HFFc6 (cell line): ENCODE measurements around the gene KCTD21. TPM values are rescaled to one million over a fixed set of nuclear protein-coding genes. Genes with fewer than 3 reads are reported as not detected.

Experiments
- DNase-seq: peaks from one replicate; pipeline ENCODE4 v3.0.0-alpha.2; 2018
- H3K27ac Mint-ChIP-seq: 2 replicates; pipeline ENCODE4 v1.8.0; 2020; ENCODE audit warnings: mild to moderate bottlenecking, mixed read lengths
- H3K27me3 Mint-ChIP-seq: 2 replicates; pipeline ENCODE4 v1.8.0; 2021; ENCODE audit warnings: mild to moderate bottlenecking, moderate library complexity, mixed read lengths; ENCODE audit not compliant: insufficient read depth
- H3K36me3 Mint-ChIP-seq: 2 replicates; pipeline ENCODE4 v1.8.0; 2021; ENCODE audit warnings: low read depth, mixed read lengths
- H3K4me1 Mint-ChIP-seq: 2 replicates; pipeline ENCODE4 v1.8.0; 2020; ENCODE audit warnings: low read depth, mixed read lengths
- H3K4me3 Mint-ChIP-seq: 2 replicates; pipeline ENCODE4 v1.8.0; 2020; ENCODE audit warnings: mild to moderate bottlenecking, moderate library complexity, mixed read lengths
- H3K9me3 Mint-ChIP-seq: 2 replicates; pipeline ENCODE4 v1.8.0; 2020; ENCODE audit warnings: mild to moderate bottlenecking, mixed read lengths
- total RNA-seq, 6 experiments: library from RNA; stranded (reverse); fragmentation: NEBNext Ultra II Directional; extraction: Animal tissue kit (Norgen Biotek cat#: 25700); gene quantifications; 2 replicates in 1 of 6; 3 replicates in 5 of 6; pipeline ENCODE4 v1.2.3, GENCODE V29; 2021
- TF ChIP-seq, protein P1 (sequence below): fragments of 200-600 bp; sonication (generic); IDR thresholded peaks from 2 replicates; pipeline ENCODE4 v1.5.0; 2021; ENCODE audit warnings: antibody characterized with exemption, mild to moderate bottlenecking

The KCTD21 gene
- total RNA-seq, 6 experiments from 2014 or later: 10.4 to 15.7 (median 12.6) TPM

DNA sequence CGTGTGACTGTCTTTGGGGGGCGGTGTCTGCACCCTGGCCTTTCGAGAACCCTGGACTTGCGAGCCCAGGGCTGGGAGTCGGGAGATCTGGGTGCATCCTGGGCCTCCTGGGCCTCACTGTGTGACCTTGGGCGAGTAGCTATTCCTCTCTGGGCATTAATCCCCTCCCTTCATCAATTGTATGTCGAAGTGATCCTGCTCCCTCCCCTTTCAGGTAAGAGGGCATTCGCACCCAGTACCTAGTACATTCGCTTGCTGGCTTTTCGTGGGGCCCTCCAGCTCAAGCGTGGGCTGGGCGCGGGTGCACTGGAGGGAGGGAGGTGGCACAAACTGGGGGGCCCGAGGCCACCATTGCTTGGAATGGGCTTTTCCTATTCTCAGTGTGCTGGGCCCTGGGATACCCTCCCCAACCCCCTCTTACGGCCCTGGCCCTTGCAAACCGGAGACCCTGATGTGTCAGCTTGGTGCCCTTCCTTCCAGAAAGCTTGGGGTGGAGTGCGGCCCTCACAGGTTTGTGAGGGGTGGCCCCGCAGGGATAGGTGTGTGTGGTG is 823 bp upstream of the KCTD21 start:
- Mint-ChIP-seq H3K27ac (peak overlapping the region; percentile 83), H3K36me3 (peaks cover 13% of the 10 kb centered on the region; the same call in 1 of the 2 replicates), H3K27me3 (no peaks in the 10 kb centered on the region), H3K9me3 (no peaks in the 10 kb centered on the region), H3K4me3 (peak overlapping the region; percentile 96), H3K4me1 (peaks cover 63% of the 10 kb centered on the region)
- TF ChIP-seq, protein P1, sequence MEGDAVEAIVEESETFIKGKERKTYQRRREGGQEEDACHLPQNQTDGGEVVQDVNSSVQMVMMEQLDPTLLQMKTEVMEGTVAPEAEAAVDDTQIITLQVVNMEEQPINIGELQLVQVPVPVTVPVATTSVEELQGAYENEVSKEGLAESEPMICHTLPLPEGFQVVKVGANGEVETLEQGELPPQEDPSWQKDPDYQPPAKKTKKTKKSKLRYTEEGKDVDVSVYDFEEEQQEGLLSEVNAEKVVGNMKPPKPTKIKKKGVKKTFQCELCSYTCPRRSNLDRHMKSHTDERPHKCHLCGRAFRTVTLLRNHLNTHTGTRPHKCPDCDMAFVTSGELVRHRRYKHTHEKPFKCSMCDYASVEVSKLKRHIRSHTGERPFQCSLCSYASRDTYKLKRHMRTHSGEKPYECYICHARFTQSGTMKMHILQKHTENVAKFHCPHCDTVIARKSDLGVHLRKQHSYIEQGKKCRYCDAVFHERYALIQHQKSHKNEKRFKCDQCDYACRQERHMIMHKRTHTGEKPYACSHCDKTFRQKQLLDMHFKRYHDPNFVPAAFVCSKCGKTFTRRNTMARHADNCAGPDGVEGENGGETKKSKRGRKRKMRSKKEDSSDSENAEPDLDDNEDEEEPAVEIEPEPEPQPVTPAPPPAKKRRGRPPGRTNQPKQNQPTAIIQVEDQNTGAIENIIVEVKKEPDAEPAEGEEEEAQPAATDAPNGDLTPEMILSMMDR: no peak
- DNase-seq: no peak

DNA sequence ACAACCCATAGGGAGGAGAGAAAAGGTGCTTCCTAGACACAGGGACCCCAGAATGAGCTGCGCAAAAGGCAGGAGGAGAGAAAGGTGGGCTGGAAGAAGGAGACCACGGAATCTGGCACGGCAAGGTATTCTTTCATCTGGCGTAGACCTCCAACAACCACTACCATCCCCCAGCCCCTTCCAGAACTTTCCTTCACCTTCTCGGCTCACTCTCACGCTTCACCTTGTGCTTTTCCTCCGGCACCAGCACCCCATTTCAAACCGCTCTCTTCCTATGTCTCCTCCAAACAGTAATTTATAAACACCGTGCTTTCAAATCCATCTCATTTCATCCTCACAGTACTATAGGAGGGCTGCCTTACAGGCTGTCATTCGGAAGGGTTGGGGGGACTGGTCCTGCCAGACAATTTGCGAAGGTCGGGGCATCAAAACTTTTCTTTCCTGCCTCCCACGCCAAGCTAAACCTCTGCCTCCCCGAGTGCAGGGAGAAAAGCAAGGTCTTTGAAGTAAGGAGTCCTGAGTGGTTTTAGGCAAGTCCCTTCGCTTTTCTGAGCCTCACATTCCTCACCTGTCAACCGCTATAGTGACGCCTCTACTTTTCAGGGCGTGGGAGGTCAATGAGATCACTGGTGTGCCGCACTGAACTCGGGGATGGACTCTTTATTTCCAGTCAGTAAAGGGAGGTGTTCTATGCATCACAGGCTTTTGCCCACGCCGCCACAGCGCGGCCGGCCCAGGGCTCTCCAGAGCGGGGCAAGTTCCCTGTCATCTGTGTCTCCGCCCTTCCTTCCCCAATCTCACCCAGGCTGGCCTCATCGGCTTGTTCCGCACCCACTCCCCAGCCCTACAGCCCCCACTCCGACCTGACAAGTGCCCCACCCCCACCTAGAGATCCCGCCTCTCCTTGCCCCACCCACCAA is 800 bp downstream of the KCTD21 start:
- TF ChIP-seq, protein P1: no peak
- H3K4me1 Mint-ChIP-seq: peaks cover 56% of the 10 kb centered on the region
- DNase-seq: peak; percentile 13
- no peaks in the 10 kb centered on the region for H3K9me3 Mint-ChIP-seq
- H3K27ac Mint-ChIP-seq: peak overlapping the region; percentile 83
- no peaks in the 10 kb centered on the region for H3K27me3 Mint-ChIP-seq
- H3K36me3 Mint-ChIP-seq: peaks cover 21% of the 10 kb centered on the region
- peak overlapping the region; percentile 96 for H3K4me3 Mint-ChIP-seq

DNA sequence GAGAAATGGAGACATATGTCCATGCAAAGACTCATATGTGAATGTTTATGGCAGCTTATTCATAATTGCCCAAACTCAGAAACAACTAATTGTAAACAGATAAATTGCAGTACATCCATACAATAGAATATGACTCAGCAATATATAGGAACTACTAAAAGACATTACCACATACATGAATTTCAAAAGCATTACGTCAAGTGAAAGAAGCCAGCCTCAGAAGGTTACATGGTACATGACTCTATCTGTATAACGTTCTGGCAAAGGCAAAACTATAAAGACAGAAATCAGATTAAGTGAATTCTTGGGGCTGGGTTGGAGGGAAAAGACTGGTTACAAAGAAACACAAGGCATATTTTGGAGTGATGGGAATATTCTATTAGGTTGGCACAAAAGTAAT is 7.2 kb downstream of the KCTD21 start:
- H3K9me3 Mint-ChIP-seq: no peaks in the 10 kb centered on the region
- H3K27ac Mint-ChIP-seq: peak overlapping the region; percentile 38; the same call in 1 of the 2 replicates
- no peaks in the 10 kb centered on the region for H3K27me3 Mint-ChIP-seq
- DNase-seq: no peak
- H3K4me1 Mint-ChIP-seq: peaks cover 32% of the 10 kb centered on the region
- no peak overlapping the region for H3K4me3 Mint-ChIP-seq
- TF ChIP-seq, protein P1: no peak
- peaks cover 29% of the 10 kb centered on the region for H3K36me3 Mint-ChIP-seq

DNA sequence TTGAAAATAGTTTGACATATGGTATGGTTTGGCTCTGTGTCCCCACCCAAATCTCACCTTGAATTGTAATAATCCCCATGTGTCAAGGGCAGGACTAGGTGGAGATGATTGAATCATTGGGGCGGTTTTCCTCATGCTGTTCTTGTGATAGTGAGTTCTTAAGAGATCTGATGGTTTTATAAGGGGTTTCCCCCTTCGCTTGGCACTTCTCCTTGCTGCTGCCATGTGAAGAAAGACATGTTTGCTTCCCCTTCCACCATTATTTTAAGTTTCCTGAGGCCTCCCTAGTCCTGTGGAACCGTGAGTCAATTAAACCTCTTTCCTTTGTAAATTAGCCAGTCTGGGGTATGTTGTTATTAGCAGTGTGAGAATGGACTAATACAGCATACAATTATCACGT is 7.7 kb downstream of the KCTD21 start:
- Mint-ChIP-seq H3K27me3 (no peaks in the 10 kb centered on the region), H3K9me3 (no peaks in the 10 kb centered on the region), H3K4me1 (peaks cover 27% of the 10 kb centered on the region), H3K36me3 (peaks cover 33% of the 10 kb centered on the region), H3K4me3 (no peak overlapping the region), H3K27ac (no peak overlapping the region)
- TF ChIP-seq, protein P1: no peak
- DNase-seq: no peak

DNA sequence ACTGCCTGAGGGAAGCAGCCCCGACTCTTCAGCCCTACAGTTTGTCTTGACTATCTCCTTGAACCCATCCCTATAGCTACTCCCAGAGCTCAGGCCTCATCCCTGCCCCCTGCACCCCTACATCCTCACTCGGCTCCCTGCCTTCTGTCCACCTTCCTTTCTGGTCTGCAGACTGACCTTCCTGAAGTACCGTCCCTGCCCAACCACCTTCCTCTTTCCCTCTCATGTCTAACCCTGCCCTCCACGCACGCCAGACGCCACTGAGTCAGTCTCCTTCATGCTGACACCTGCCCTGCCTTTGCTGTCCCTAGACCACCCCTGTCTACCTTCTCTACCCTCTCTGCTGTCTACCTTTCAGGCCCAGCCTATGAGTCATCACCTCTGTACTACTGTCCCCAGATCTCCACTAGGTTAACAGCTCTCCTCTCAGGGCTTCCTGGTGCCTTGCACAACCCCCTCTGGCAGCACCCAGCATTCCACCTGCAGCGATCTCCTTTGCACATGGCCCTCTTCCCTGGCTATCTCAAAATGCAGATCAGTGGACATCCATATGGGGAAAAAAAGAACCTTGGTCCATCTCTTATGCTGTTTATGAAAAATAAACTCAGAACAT is 8.9 kb downstream of the KCTD21 start:
- no peak for DNase-seq
- TF ChIP-seq, protein P1: no peak
- Mint-ChIP-seq H3K9me3 (no peaks in the 10 kb centered on the region), H3K36me3 (peaks cover 35% of the 10 kb centered on the region), H3K27ac (no peak overlapping the region), H3K4me3 (no peak overlapping the region), H3K4me1 (peaks cover 25% of the 10 kb centered on the region), H3K27me3 (no peaks in the 10 kb centered on the region)
